Aorta (tissue), 5 donors: ENCODE data around the gene AHI1. TPM values are rescaled to one million over a fixed set of nuclear protein-coding genes. Genes with fewer than 3 reads are reported as not detected.

ENCODE experiments used
- ATAC-seq: fragments of 200-7000 bp; cut with Tn5 transposase; one replicate; pipeline ENCODE4 v1.9.1; 2022; ENCODE audit warnings: moderate library complexity; ENCODE audit not compliant: low FRiP score
- DNase-seq, 2 donors: peaks; one replicate each; pipeline ENCODE4 v3.0.0-alpha.2; 2020
- H3K27ac ChIP-seq, 2 donors: one replicate each; pipeline ENCODE4 v1.5.1; 2013; ENCODE audit warnings: low read length in 2 of 2, mild to moderate bottlenecking in 2 of 2, moderate library complexity in 2 of 2, control low read depth in 1 of 2, inconsistent platforms in 1 of 2, low read depth in 1 of 2
- H3K27me3 ChIP-seq, 2 donors: one replicate each; pipeline ENCODE4 v1.6.1; 2013; ENCODE audit warnings: control low read depth in 1 of 2, low read length in 1 of 2, mild to moderate bottlenecking in 1 of 2, moderate library complexity in 1 of 2; ENCODE audit not compliant: insufficient read depth in 2 of 2, control insufficient read depth in 1 of 2
- H3K36me3 ChIP-seq, 2 donors: one replicate each; pipeline ENCODE4 v1.6.1; 2013; ENCODE audit warnings: control low read depth in 1 of 2, low read length in 1 of 2, mild to moderate bottlenecking in 1 of 2; ENCODE audit not compliant: insufficient read depth in 2 of 2, control insufficient read depth in 1 of 2
- H3K4me1 ChIP-seq, 2 donors: one replicate each; pipeline ENCODE4 v1.6.1; 2013; ENCODE audit warnings: low read length in 2 of 2, control low read depth in 1 of 2, mild to moderate bottlenecking in 1 of 2, moderate library complexity in 1 of 2; ENCODE audit not compliant: insufficient read depth in 2 of 2, control insufficient read depth in 1 of 2
- H3K4me3 ChIP-seq, 2 donors: one replicate each; pipeline ENCODE4 v1.5.1; 2013; ENCODE audit warnings: low read length in 2 of 2, control low read depth in 1 of 2, mild to moderate bottlenecking in 1 of 2
- H3K9me3 ChIP-seq: one replicate; pipeline ENCODE4 v1.6.1; 2013; ENCODE audit warnings: mild to moderate bottlenecking, low read length; ENCODE audit not compliant: control insufficient read depth
- WGBS, 2 donors: extraction: QIAGEN DNeasy Blood & Tissue Kit; methylation state at CpG; one replicate each; pipeline ENCODE4 v1.1.7; 2013; 5-methylcytosine and 5-hydroxymethylcytosine counted together
- intact Hi-C, 2 donors: fragments of 100-400 bp; cut with DNase I; formaldehyde crosslinking; loops; one replicate each; pipeline versions ENCODE4 v1.14.2 to v1.15.0; 2022
- polyA plus RNA-seq, 2 donors: library from polyadenylated mRNA; stranded (reverse); fragments of 200-250 nt; gene quantifications; one replicate each; pipeline ENCODE4 v1.2.3, GENCODE V29; 2013
- total RNA-seq, 2 donors: library from RNA; stranded (reverse); fragmentation: NEBNext Ultra II Directional; extraction: Animal tissue kit (Norgen Biotek cat#: 25700); gene quantifications; one replicate each; pipeline ENCODE4 v1.2.1, GENCODE V29; 2021
- donor health status: healthy with polysubstance abuse.
- donor health status: Bipolar disorder and iron deficiency.
- donor health status: DM: no; HTN: no; CAD: no.
- donor health status: DM: no; HTN: no; CAD: no.
- donor health status: DM: yes; HTN: yes; CAD: no.

Gene AHI1
- total and polyA plus RNA-seq, 4 donors, result 4.1 to 65.5 (median 36.8) TPM

DNA sequence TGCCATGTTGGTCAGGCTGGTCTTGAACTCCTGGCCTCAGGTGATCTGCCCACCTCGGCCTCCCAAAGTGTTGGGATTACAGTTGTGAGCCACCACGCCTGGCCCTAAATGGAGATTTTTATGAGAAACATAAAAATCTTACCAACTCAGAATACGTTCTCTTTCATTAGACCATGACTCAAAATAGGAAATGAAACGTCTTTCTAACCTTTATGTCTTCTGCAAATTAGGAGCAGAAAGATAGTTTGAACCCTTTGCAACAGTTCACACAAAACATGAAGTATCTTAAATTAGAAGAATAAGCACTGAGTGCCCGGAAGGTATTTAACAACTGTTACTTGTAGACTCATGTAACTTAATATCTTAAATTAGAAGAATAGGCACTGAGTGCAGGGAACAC is 48.3 kb downstream of the AHI1 start:
- Histone ChIP-seq H3K9me3 (no peaks in the 10 kb centered on the region), H3K36me3 (peaks cover 1 to 2% of the 10 kb centered on the region in 2 donors), H3K27me3 (no peaks in the 10 kb centered on the region), H3K4me3 (no peak overlapping the region), H3K4me1 (no peaks in the 10 kb centered on the region), H3K27ac (no peak overlapping the region)
- DNase-seq, result no peak
- no peak for ATAC-seq
- intact Hi-C loops, result no loop called here
- 86 to 89% methylated on average over 5 of the region's 5 CpGs for WGBS, 2 donors

- no peaks in the 10 kb centered on the region for H3K4me1 ChIP-seq
- no peaks in the 10 kb centered on the region for H3K9me3 ChIP-seq
- intact Hi-C loops, result loop anchor here in 1 of 2 donors (5.0 kb wide), 1 partner anchor 132 kb away; no protein-coding TSS in a partner anchor
- H3K36me3 ChIP-seq, result peaks cover 4 to 13% of the 10 kb centered on the region in 2 donors
- H3K4me3 ChIP-seq, result no peak overlapping the region
- ATAC-seq (no peak), DNase-seq (no peak)
- no peaks in the 10 kb centered on the region for H3K27me3 ChIP-seq
- H3K27ac ChIP-seq, result no peak overlapping the region
- WGBS, 2 donors, result 87 to 88% methylated on average over 8 of the region's 8 CpGs
These were observed 57.3 kb downstream of the AHI1 start for GRCh38 chr6:135440087-135440792.

- no peaks in the 10 kb centered on the region for H3K4me1 ChIP-seq
- ATAC-seq (no peak), DNase-seq (no peak)
- intact Hi-C loops, result no loop called here
- H3K27me3 ChIP-seq, result no peaks in the 10 kb centered on the region
- peaks cover 4 to 13% of the 10 kb centered on the region in 2 donors for H3K36me3 ChIP-seq
- 66 to 69% methylated on average over 4 of the region's 4 CpGs for WGBS, 2 donors
- no peak overlapping the region for H3K4me3 ChIP-seq
- H3K27ac ChIP-seq, result no peak overlapping the region
- H3K9me3 ChIP-seq, result no peaks in the 10 kb centered on the region
These were observed 58.0 kb downstream of the AHI1 start for GRCh38 chr6:135439549-135439948.

GRCh38 chr6:135438907-135439535 is 58.5 kb downstream of the AHI1 start:
- no peaks in the 10 kb centered on the region for H3K27me3 ChIP-seq
- 67 to 75% methylated on average over 3 of the region's 3 CpGs for WGBS, 2 donors

GRCh38 chr6:135434991-135435390 is 62.5 kb downstream of the AHI1 start:
- no peak for ATAC-seq
- no peak for DNase-seq
- intact Hi-C loops, result no loop called here
- no peak overlapping the region for H3K27ac ChIP-seq
- no peaks in the 10 kb centered on the region for H3K4me1 ChIP-seq
- H3K4me3 ChIP-seq, result no peak overlapping the region
- no peaks in the 10 kb centered on the region for H3K27me3 ChIP-seq
- H3K9me3 ChIP-seq, result no peaks in the 10 kb centered on the region
- H3K36me3 ChIP-seq, result peaks cover 2 to 8% of the 10 kb centered on the region in 2 donors

More at GRCh38 chr6:135438907-135439535, 58.5 kb downstream of the AHI1 start:
- no peak for DNase-seq
- no peaks in the 10 kb centered on the region for H3K4me1 ChIP-seq
- no peak overlapping the region for H3K4me3 ChIP-seq
- H3K36me3 ChIP-seq, result peaks cover 2 to 9% of the 10 kb centered on the region in 2 donors
- ATAC-seq, result no peak
- H3K9me3 ChIP-seq, result no peaks in the 10 kb centered on the region
- H3K27ac ChIP-seq, result no peak overlapping the region
- intact Hi-C loops, result no loop called here

DNA sequence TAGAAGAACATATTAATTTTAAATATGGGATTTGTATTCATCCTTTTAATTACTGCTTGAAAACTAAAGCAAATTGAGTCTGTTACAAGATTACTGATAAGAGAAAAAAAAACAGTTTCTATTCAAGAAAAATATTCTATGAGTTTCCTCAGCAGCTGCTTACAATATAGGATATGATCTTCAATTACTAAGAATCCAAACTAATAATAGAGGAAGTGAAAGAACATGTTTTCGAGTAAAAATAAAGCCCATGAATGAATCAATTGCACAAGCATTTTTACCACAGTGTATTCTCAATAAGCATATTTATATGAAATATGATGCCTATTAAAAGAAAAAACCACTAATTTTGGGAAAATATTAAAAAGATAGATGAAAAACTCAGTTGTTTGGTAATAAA is 63.4 kb downstream of the AHI1 start:
- Histone ChIP-seq H3K9me3 (no peaks in the 10 kb centered on the region), H3K4me1 (no peaks in the 10 kb centered on the region), H3K36me3 (peaks cover 2 to 8% of the 10 kb centered on the region in 2 donors), H3K27me3 (no peaks in the 10 kb centered on the region), H3K4me3 (no peak overlapping the region), H3K27ac (no peak overlapping the region)
- intact Hi-C loops, result no loop called here
- DNase-seq (no peak), ATAC-seq (no peak)
- 91% methylated on average over 1 of the region's 1 CpG for WGBS, 2 donors

DNA sequence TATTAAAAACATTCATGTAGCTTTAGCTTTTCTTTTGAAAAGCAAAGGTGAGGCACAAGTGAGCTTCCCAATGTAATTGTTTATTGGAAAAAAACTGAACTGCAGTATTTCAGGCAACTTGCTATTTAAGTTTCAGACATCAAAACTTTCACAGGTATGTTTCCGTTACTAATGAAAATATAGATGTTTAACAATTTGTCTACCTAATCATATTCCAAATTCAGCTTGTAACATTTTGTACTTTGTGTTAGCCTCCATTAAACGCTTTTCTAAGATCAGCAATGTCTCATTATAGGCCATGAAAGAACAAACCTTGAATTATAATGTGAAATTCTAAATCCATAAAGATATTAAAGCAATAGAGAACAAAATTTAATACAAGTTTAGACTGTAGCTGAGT is 69.5 kb downstream of the AHI1 start:
- WGBS, 2 donors, result 90 to 94% methylated on average over 2 of the region's 2 CpGs
- DNase-seq (no peak), ATAC-seq (no peak)
- Histone ChIP-seq H3K27ac (no peak overlapping the region), H3K4me1 (no peaks in the 10 kb centered on the region), H3K9me3 (no peaks in the 10 kb centered on the region), H3K27me3 (no peaks in the 10 kb centered on the region), H3K36me3 (no peaks in the 10 kb centered on the region), H3K4me3 (no peak overlapping the region)
- intact Hi-C loops, result no loop called here

DNA sequence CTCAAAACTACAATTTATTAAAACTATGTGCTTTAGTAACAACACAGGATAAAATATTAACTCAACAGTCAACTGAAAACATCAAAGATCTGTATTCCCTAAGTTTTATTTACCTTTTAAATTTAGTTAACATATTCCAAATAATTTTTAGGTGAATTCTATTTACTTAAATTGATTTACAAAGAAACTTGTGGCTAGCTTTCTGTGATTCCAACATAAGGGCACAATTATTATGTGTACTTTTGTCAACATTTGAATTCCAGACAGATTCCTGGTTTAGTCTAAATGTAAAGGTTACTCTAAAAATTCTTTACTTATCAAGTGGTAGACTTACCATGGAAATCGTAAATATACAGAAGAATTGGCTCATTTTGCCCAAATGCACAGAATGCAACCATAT is 70.7 kb downstream of the AHI1 start:
- DNase-seq, result no peak
- Histone ChIP-seq H3K9me3 (no peaks in the 10 kb centered on the region), H3K27ac (no peak overlapping the region), H3K36me3 (no peaks in the 10 kb centered on the region), H3K4me3 (no peak overlapping the region), H3K4me1 (no peaks in the 10 kb centered on the region), H3K27me3 (no peaks in the 10 kb centered on the region)
- no peak for ATAC-seq
- intact Hi-C loops, result no loop called here
- WGBS, 2 donors, result 59 to 63% methylated on average over 1 of the region's 1 CpG

DNA sequence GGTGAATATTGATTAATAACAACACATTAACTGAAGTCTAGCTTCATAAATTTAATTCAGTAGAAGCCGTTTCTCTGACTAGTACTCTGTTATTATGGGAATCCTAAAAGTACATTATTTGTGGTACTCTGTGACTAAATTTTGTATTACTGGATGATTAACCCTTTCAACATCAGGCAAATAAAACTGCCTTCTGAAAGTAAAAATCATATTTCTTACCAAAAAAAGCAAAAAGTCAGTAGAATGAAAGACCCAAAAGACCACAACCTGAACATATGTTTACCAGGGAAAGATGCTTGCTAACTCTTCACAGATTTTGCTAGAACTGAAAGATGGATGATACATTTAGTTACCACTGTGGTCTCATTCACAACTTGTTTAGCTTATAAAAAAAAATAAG is 73.2 kb downstream of the AHI1 start:
- no peak for ATAC-seq
- Histone ChIP-seq H3K27me3 (no peaks in the 10 kb centered on the region), H3K36me3 (no peaks in the 10 kb centered on the region), H3K9me3 (no peaks in the 10 kb centered on the region), H3K4me3 (no peak overlapping the region), H3K4me1 (no peaks in the 10 kb centered on the region), H3K27ac (no peak overlapping the region)
- no peak for DNase-seq
- 89 to 91% methylated on average over 1 of the region's 1 CpG for WGBS, 2 donors
- intact Hi-C loops, result no loop called here
